Measurements from ENCODE around the gene MAML2. TPM values are rescaled to one million over a fixed set of nuclear protein-coding genes. Genes with fewer than 3 reads are reported as not detected.

The MAML2 gene
- total and polyA plus RNA-seq, 4 donors, result 0.56 to 2.1 (median 1.4) TPM

DNA sequence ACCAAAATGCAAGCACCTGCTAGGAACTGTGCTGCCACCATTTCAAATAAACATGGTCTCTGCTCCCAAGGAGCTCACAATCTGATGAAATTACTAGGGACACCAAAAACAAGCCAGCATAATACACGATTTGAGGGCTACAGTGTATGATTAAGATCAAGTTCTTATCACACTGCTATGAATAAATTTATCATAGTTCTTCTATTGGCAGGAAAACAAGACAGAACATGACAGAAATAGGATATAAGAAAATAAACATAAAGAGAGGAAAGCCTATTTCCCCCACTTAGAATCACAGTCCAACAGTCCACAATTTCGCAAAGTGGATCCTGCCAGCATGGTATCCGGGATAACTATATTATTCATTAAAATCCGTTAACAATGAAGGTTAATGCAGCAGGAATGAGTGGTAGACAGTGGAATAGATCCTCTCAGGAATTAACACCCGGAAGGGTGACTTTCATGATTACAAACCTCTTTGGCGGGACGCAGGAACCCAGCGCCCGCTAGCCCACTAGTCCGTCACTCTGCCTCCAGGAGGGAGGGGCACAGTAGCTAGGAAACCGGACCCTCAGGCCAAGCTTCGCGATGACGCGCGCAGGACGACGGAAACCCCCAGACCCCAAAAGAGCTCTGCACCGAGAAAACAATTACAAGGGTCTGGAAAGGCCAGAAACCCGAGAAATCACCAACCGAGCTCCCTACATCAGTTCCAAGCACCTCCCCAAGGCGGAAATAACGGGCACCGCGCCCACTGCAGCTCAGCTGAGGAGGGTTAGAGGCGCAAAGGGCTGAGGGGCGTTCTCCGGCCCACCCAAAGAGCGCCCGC is 46.1 kb upstream of the MAML2 start:
- TF ChIP-seq, protein P1, sequence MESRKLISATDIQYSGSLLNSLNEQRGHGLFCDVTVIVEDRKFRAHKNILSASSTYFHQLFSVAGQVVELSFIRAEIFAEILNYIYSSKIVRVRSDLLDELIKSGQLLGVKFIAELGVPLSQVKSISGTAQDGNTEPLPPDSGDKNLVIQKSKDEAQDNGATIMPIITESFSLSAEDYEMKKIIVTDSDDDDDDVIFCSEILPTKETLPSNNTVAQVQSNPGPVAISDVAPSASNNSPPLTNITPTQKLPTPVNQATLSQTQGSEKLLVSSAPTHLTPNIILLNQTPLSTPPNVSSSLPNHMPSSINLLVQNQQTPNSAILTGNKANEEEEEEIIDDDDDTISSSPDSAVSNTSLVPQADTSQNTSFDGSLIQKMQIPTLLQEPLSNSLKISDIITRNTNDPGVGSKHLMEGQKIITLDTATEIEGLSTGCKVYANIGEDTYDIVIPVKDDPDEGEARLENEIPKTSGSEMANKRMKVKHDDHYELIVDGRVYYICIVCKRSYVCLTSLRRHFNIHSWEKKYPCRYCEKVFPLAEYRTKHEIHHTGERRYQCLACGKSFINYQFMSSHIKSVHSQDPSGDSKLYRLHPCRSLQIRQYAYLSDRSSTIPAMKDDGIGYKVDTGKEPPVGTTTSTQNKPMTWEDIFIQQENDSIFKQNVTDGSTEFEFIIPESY (IDR thresholded peaks at IDR 0.05), result peak; percentile 10
- TF ChIP-seq REST (IDR thresholded peaks at IDR 0.05), result no peak
- TF ChIP-seq TAF1 (conservative IDR thresholded peaks at IDR 0.05), result no peak
- TF ChIP-seq HNF4A (conservative IDR thresholded peaks at IDR 0.05), result peak; percentile 62
- H3K27me3 ChIP-seq (ENCODE audit: control insufficient read depth in 4 of 4, insufficient read depth in 4 of 4, low read length in 3 of 4), result no peaks in the 10 kb centered on the region
- peak overlapping the region; percentile 87 to 94 for H3K27ac ChIP-seq (ENCODE audit: low read depth in 1 of 2, low read length in 2 of 2)
- H3K36me3 ChIP-seq (ENCODE audit: control insufficient read depth in 4 of 4, insufficient read depth in 3 of 4, low read depth in 1 of 4, low read length in 3 of 4), result peaks cover 0 to 2% (median 0%) of the 10 kb centered on the region in 4 donors
- H3K4me1 ChIP-seq (ENCODE audit: control insufficient read depth in 4 of 4, insufficient read depth in 4 of 4, low read length in 3 of 4), result peaks cover 0 to 13% (median 11%) of the 10 kb centered on the region in 4 donors
- under 1% methylated on average over 30 of the region's 30 CpGs for WGBS
- H3K4me3 ChIP-seq (ENCODE audit: low read depth in 1 of 3, low read length in 3 of 3), result peak overlapping the region; percentile 68 to 98 (median 74)
- no peak for DNase-seq (ENCODE audit: low spot score)
- H3K9ac ChIP-seq (ENCODE audit: low read depth in 1 of 2, low read length in 2 of 2), result peak overlapping the region in 1 of 2 donors; percentile 88
- no peaks in the 10 kb centered on the region for H3K9me3 ChIP-seq (ENCODE audit: control insufficient read depth in 4 of 4, low read length in 3 of 4)

DNA sequence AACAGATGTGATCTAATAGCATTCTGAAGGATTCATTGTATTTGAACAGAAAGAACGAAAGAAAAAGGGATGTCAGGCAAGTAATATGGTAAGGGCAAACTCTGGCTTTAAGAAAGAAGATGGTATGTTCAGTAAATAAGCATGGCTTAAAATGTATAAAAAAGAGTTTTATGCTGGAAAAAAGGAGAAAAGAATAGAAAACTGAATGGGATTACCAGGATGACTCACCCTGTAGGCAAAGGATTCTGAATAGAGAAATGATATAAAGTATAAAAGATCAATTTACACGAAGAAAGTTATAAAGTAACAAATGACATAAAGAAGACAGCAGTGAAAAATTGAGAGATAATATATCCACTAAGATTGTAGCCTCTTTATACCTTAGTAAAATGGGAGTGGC is 42.2 kb upstream of the MAML2 start:
- H3K36me3 ChIP-seq (ENCODE audit: control insufficient read depth in 4 of 4, insufficient read depth in 3 of 4, low read depth in 1 of 4, low read length in 3 of 4), result peaks cover 0 to 14% (median 2%) of the 10 kb centered on the region in 4 donors
- no peak for TF ChIP-seq TAF1 (conservative IDR thresholded peaks at IDR 0.05)
- TF ChIP-seq JUND (IDR thresholded peaks at IDR 0.05), result no peak
- TF ChIP-seq, protein P2, sequence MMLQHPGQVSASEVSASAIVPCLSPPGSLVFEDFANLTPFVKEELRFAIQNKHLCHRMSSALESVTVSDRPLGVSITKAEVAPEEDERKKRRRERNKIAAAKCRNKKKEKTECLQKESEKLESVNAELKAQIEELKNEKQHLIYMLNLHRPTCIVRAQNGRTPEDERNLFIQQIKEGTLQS (IDR thresholded peaks at IDR 0.05), result no peak
- no peak for TF ChIP-seq EGR1 (IDR thresholded peaks at IDR 0.05; ENCODE audit: low read depth in 2 of 2)
- no peak for TF ChIP-seq NR2F2 (IDR thresholded peaks at IDR 0.05)
- TF ChIP-seq RAD21 (IDR thresholded peaks at IDR 0.05), result no peak
- TF ChIP-seq, protein P3, sequence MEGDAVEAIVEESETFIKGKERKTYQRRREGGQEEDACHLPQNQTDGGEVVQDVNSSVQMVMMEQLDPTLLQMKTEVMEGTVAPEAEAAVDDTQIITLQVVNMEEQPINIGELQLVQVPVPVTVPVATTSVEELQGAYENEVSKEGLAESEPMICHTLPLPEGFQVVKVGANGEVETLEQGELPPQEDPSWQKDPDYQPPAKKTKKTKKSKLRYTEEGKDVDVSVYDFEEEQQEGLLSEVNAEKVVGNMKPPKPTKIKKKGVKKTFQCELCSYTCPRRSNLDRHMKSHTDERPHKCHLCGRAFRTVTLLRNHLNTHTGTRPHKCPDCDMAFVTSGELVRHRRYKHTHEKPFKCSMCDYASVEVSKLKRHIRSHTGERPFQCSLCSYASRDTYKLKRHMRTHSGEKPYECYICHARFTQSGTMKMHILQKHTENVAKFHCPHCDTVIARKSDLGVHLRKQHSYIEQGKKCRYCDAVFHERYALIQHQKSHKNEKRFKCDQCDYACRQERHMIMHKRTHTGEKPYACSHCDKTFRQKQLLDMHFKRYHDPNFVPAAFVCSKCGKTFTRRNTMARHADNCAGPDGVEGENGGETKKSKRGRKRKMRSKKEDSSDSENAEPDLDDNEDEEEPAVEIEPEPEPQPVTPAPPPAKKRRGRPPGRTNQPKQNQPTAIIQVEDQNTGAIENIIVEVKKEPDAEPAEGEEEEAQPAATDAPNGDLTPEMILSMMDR (IDR thresholded peaks at IDR 0.05; ENCODE audit: low read depth, low read length, missing input control), result no peak
- no peak for TF ChIP-seq FOXA2 (IDR thresholded peaks at IDR 0.05)
- no peak for TF ChIP-seq GABPA (IDR thresholded peaks at IDR 0.05 in 1 of 2, conservative IDR thresholded peaks at IDR 0.05 in 1 of 2)
- no peak for TF ChIP-seq HNF4G (IDR thresholded peaks at IDR 0.05)
- no peak for TF ChIP-seq HNF4A (conservative IDR thresholded peaks at IDR 0.05)
- TF ChIP-seq YY1 (IDR thresholded peaks at IDR 0.05), result no peak
- TF ChIP-seq RXRA (IDR thresholded peaks at IDR 0.05), result no peak
- TF ChIP-seq REST (IDR thresholded peaks at IDR 0.05), result no peak
- no peaks in the 10 kb centered on the region for H3K27me3 ChIP-seq (ENCODE audit: control insufficient read depth in 4 of 4, insufficient read depth in 4 of 4, low read length in 3 of 4)
- H3K27ac ChIP-seq (ENCODE audit: low read depth in 1 of 2, low read length in 2 of 2), result no peak overlapping the region
- DNase-seq (ENCODE audit: low spot score), result no peak
- H3K4me3 ChIP-seq (ENCODE audit: low read depth in 1 of 3, low read length in 3 of 3), result no peak overlapping the region
- H3K9me3 ChIP-seq (ENCODE audit: control insufficient read depth in 4 of 4, low read length in 3 of 4), result no peaks in the 10 kb centered on the region
- peaks cover 0 to 5% (median 4%) of the 10 kb centered on the region in 4 donors for H3K4me1 ChIP-seq (ENCODE audit: control insufficient read depth in 4 of 4, insufficient read depth in 4 of 4, low read length in 3 of 4)
- H3K9ac ChIP-seq (ENCODE audit: low read depth in 1 of 2, low read length in 2 of 2), result no peak overlapping the region
- WGBS, result 87% methylated on average over 2 of the region's 2 CpGs

Measured in liver (tissue), 9 donors.